Activated CD8-positive, alpha-beta memory T cell treated with anti-CD3 and anti-CD28 coated beads, Interleukin-2, amount 50 U/mL, for 1 hour (primary cell): ENCODE results near the gene AWAT1.
"Not testable (repeated sequence)": the region's sequence is repeated elsewhere in the genome, so short reads cannot be mapped to it uniquely, and the experiment has no call there.

ENCODE experiments used
- DNase-seq: peaks from one replicate; pipeline ENCODE4 v3.0.0-alpha.2; 2020; ENCODE audit errors: extremely low read depth

The AWAT1 gene

GRCh38 chrX:70262952-70263567, 28.6 kb downstream of the AWAT1 start:
- DNase-seq = no peak

DNA sequence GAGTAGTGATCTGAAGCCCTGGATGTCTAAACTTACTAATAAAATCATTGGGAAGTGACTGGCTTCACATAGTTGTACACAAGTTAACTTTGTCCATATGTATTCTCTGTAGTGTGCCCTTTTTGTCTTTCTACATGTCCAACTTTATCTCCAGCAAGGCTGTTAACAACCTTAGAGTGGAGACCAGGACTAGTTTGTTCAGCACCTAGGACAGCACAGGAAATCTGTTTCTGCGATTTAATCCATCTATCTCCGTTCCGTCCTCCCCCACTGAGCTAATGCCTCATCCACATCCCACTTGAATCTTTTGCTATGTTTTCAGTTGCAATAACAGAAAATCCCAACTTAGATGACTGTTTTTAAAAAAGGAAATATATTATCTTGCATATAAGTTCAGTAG, 30.3 kb downstream of the AWAT1 start:
- no peak for DNase-seq

GRCh38 chrX:70268034-70268433, 33.6 kb downstream of the AWAT1 start, which contains the start of gene ARR3:
Gene ARR3 (plus strand): TSS chrX:70268334. CDS start chrX:70269386, 1,052 bp downstream.
- no peak for DNase-seq

DNA sequence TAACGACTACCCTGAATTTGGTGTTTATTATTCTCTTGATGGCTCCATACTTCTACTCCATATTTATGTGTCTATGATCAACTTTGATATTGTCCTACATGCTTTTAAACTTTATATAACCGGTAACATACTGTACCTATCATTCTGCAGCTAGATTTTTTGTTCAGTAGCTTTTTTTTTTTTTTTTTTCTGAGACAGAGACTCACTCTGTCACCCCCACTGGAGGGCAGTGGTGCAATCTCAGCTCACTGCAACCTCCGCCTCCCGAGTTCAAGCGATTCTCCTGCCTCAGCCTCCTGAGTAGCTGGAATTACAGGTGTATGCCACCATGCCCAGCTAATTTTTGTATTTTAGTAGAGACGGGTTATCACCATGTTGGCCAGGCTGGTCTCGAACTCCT, 39.6 kb downstream of the AWAT1 start:
- not testable (repeated sequence) for DNase-seq

DNA sequence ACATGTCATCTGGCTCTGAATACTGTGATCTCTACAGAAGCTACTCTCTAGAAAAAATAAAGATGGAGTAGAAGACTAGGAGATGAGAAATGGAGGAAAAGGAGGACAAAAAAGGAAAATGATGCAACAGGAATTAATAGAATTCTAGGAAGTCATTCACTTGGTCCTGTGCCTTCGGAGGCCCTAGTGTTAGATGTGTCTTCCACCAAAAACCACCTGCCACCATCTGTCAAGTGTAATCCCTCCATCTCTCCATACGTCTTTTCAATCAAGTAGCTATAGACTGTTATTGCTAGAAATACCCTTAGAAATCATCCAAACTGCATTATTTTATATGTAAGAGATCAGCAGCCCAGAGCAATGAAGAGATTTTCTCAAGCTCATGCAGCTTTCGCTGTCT, 44.6 kb downstream of the AWAT1 start:
- no peak for DNase-seq

GRCh38 chrX:70280573-70280972, 46.1 kb downstream of the AWAT1 start:
- no peak for DNase-seq

GRCh38 chrX:70281951-70282350, 47.5 kb downstream of the AWAT1 start, which contains the start of gene RAB41:
Gene RAB41 (plus strand): TSS chrX:70282172. CDS start chrX:70282218, 46 bp downstream.
- DNase-seq = no peak

- no peak for DNase-seq
Observed at GRCh38 chrX:70289168-70289792, 54.8 kb downstream of the AWAT1 start.
